Epithelial cell of esophagus (primary cell): ENCODE results near the gene MACROH2A1.
A peak's percentile ranks its signal among the peaks of the same experiment; 100 is the strongest.

Experiments used
- DNase-seq: peaks from one replicate; pipeline ENCODE4 v3.0.0; 2010; ENCODE audit warnings: low read depth
- H3K4me3 ChIP-seq: 2 replicates; pipeline ENCODE4 v1.5.1; 2011; ENCODE audit warnings: mild to moderate bottlenecking, low read length, control low read depth
- TF ChIP-seq, protein P1 (sequence below): IDR thresholded peaks from 2 replicates; pipeline ENCODE4 v1.5.1; 2011; ENCODE audit warnings: low read depth, mild to moderate bottlenecking, low read length, control low read depth, inconsistent platforms; ENCODE audit not compliant: insufficient read depth; ENCODE audit errors: missing control alignments

The MACROH2A1 gene

DNA sequence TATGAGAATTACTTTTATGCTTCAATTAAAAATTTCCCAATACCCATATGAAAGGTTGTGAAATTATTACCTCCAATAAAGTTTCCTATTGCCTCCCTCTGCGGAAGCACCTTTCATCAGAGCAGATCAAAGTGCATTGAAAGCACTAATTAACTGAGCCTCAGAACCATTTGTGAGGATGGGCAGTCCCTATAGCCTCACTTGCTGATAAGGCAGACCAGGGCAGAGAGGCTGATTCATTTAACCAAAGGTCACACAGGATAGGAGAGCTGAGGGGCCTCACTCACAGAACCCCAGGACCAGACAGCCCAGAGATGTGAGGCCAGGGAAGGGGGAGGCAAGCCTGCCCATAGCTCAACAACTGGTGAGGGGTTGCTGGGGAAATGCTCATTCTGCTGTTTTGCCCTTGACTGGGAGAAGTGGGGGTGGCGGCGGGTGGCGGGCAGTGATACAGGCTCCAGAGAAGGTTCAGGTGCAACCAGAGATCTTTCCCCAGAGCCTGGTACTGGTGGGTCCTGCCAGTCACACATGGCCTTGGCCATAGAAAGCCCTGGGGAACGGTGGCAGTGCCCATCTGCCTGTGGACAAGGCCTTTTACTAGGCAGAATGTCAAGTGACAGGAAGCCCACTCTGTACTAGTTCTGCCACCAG, 57.9 kb downstream of the MACROH2A1 start:
- no peak for DNase-seq
- TF ChIP-seq, protein P1, sequence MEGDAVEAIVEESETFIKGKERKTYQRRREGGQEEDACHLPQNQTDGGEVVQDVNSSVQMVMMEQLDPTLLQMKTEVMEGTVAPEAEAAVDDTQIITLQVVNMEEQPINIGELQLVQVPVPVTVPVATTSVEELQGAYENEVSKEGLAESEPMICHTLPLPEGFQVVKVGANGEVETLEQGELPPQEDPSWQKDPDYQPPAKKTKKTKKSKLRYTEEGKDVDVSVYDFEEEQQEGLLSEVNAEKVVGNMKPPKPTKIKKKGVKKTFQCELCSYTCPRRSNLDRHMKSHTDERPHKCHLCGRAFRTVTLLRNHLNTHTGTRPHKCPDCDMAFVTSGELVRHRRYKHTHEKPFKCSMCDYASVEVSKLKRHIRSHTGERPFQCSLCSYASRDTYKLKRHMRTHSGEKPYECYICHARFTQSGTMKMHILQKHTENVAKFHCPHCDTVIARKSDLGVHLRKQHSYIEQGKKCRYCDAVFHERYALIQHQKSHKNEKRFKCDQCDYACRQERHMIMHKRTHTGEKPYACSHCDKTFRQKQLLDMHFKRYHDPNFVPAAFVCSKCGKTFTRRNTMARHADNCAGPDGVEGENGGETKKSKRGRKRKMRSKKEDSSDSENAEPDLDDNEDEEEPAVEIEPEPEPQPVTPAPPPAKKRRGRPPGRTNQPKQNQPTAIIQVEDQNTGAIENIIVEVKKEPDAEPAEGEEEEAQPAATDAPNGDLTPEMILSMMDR, result no peak

GRCh38 chr5:135340568-135340967, 58.5 kb downstream of the MACROH2A1 start:
- no peak for DNase-seq
- TF ChIP-seq, protein P1, result no peak
- no peak overlapping the region for H3K4me3 ChIP-seq

More for the DNA sequence above, 57.9 kb downstream of the MACROH2A1 start:
- H3K4me3 ChIP-seq, result no peak overlapping the region

GRCh38 chr5:135339623-135340022, 59.4 kb downstream of the MACROH2A1 start:
- TF ChIP-seq, protein P1, result no peak
- no peak overlapping the region for H3K4me3 ChIP-seq
- no peak for DNase-seq

- TF ChIP-seq, protein P1, result no peak
- no peak for DNase-seq
- no peak overlapping the region for H3K4me3 ChIP-seq
Observed at GRCh38 chr5:135339189-135339588, 59.8 kb downstream of the MACROH2A1 start.

- DNase-seq, result peak; percentile 72
- TF ChIP-seq, protein P1, result no peak
- no peak overlapping the region for H3K4me3 ChIP-seq
Observed at GRCh38 chr5:135337064-135337463, 62.0 kb downstream of the MACROH2A1 start.

GRCh38 chr5:135335031-135335828, 63.8 kb downstream of the MACROH2A1 start:
- no peak overlapping the region for H3K4me3 ChIP-seq
- TF ChIP-seq, protein P1, result no peak
- DNase-seq, result no peak
